Measurements from ENCODE around the gene SMIM41. TPM values are rescaled to one million over a fixed set of nuclear protein-coding genes. Genes with fewer than 3 reads are reported as not detected.

Gene SMIM41
- total RNA-seq, 1 donor from 2014 or later = not detected

GRCh38 chr12:52059582-52060497 is 19.7 kb upstream of the SMIM41 start:
- Mint-ChIP-seq H3K36me3 (ENCODE audit: unreplicated experiment) (peaks cover 2% of the 10 kb centered on the region), H3K27me3 (ENCODE audit: unreplicated experiment) (no peaks in the 10 kb centered on the region), H3K4me3 (ENCODE audit: unreplicated experiment) (no peak overlapping the region), H3K27ac (ENCODE audit: unreplicated experiment) (no peak overlapping the region), H3K9me3 (ENCODE audit: unreplicated experiment) (no peaks in the 10 kb centered on the region), H3K4me1 (ENCODE audit: unreplicated experiment) (peaks cover 1% of the 10 kb centered on the region)
- DNase-seq (ENCODE audit: extremely low spot score, unreplicated experiment) = no peak
- TF ChIP-seq CTCF (IDR thresholded peaks at IDR 0.05) = no peak

GRCh38 chr12:52060498-52061177 is 18.9 kb upstream of the SMIM41 start:
- H3K4me3 Mint-ChIP-seq (ENCODE audit: unreplicated experiment) = no peak overlapping the region
- no peak for DNase-seq (ENCODE audit: extremely low spot score, unreplicated experiment)
- H3K4me1 Mint-ChIP-seq (ENCODE audit: unreplicated experiment) = peaks cover 1% of the 10 kb centered on the region
- H3K27ac Mint-ChIP-seq (ENCODE audit: unreplicated experiment) = no peak overlapping the region
- no peaks in the 10 kb centered on the region for H3K27me3 Mint-ChIP-seq (ENCODE audit: unreplicated experiment)
- no peaks in the 10 kb centered on the region for H3K9me3 Mint-ChIP-seq (ENCODE audit: unreplicated experiment)
- TF ChIP-seq CTCF (IDR thresholded peaks at IDR 0.05) = no peak
- peaks cover 2% of the 10 kb centered on the region for H3K36me3 Mint-ChIP-seq (ENCODE audit: unreplicated experiment)

GRCh38 chr12:52061470-52062166 is 17.9 kb upstream of the SMIM41 start:
- DNase-seq (ENCODE audit: extremely low spot score, unreplicated experiment) = no peak
- Mint-ChIP-seq H3K9me3 (ENCODE audit: unreplicated experiment) (no peaks in the 10 kb centered on the region), H3K36me3 (ENCODE audit: unreplicated experiment) (no peaks in the 10 kb centered on the region), H3K27me3 (ENCODE audit: unreplicated experiment) (no peaks in the 10 kb centered on the region), H3K4me1 (ENCODE audit: unreplicated experiment) (peaks cover 1% of the 10 kb centered on the region), H3K27ac (ENCODE audit: unreplicated experiment) (no peak overlapping the region), H3K4me3 (ENCODE audit: unreplicated experiment) (no peak overlapping the region)
- no peak for TF ChIP-seq CTCF (IDR thresholded peaks at IDR 0.05)

GRCh38 chr12:52062167-52063081 is 17.1 kb upstream of the SMIM41 start:
- no peaks in the 10 kb centered on the region for H3K9me3 Mint-ChIP-seq (ENCODE audit: unreplicated experiment)
- H3K4me1 Mint-ChIP-seq (ENCODE audit: unreplicated experiment) = peaks cover 1% of the 10 kb centered on the region
- no peak for DNase-seq (ENCODE audit: extremely low spot score, unreplicated experiment)
- no peak overlapping the region for H3K4me3 Mint-ChIP-seq (ENCODE audit: unreplicated experiment)
- TF ChIP-seq CTCF (IDR thresholded peaks at IDR 0.05) = no peak
- H3K36me3 Mint-ChIP-seq (ENCODE audit: unreplicated experiment) = no peaks in the 10 kb centered on the region
- no peaks in the 10 kb centered on the region for H3K27me3 Mint-ChIP-seq (ENCODE audit: unreplicated experiment)
- no peak overlapping the region for H3K27ac Mint-ChIP-seq (ENCODE audit: unreplicated experiment)

Data from osteocyte (in vitro differentiated cells).